SK-N-SH treated with all-trans-retinoic acid at 6 μM for 48 hours (cell line): ENCODE results near the gene BEGAIN.
A peak's percentile ranks its signal among the peaks of the same experiment; 100 is the strongest.

Experiments used
- ATAC-seq: fragments of 200-7000 bp; cut with Tn5 transposase; 3 replicates; pipeline ENCODE4 v1.9.1; 2020; ENCODE audit warnings: mild to moderate bottlenecking, moderate library complexity
- ARNTL ChIP-seq: fragments of 450-650 bp; formaldehyde crosslinking; IDR thresholded peaks from 2 replicates; pipeline ENCODE4 v1.5.0; 2020; ENCODE audit warnings: low read depth, mild to moderate bottlenecking, moderate library complexity, borderline replicate concordance
- BACH2 ChIP-seq: fragments of 250-450 bp; sonication (Bioruptor Pico); IDR thresholded peaks from 2 replicates; pipeline ENCODE4 v1.9.0; 2021; ENCODE audit warnings: mild to moderate bottlenecking, borderline replicate concordance
- CSDC2 ChIP-seq: fragments of 250-450 bp; sonication (Bioruptor Pico); IDR thresholded peaks from 2 replicates; pipeline ENCODE4 v1.5.0; 2020; ENCODE audit warnings: mild to moderate bottlenecking, moderate library complexity
- CSRNP3 ChIP-seq: fragments of 250-450 bp; sonication (Bioruptor Pico); IDR thresholded peaks from 2 replicates; pipeline ENCODE4 v1.5.1; 2021; ENCODE audit warnings: mild to moderate bottlenecking, moderate library complexity
- ESRRG ChIP-seq: fragments of 250-450 bp; sonication (Bioruptor Pico); IDR thresholded peaks from 2 replicates; pipeline ENCODE4 v1.6.1; 2021; ENCODE audit warnings: mild to moderate bottlenecking
- GLIS3 ChIP-seq: fragments of 250-450 bp; sonication (Bioruptor Pico); IDR thresholded peaks from 2 replicates; pipeline ENCODE4 v1.5.0; 2020; ENCODE audit warnings: mild to moderate bottlenecking, moderate library complexity
- ISL1 ChIP-seq: fragments of 250-450 bp; sonication (Bioruptor Pico); IDR thresholded peaks from 2 replicates; pipeline ENCODE4 v2.1.2; 2022; ENCODE audit warnings: mild to moderate bottlenecking, moderate library complexity
- OSR1 ChIP-seq: fragments of 250-450 bp; sonication (Bioruptor Pico); IDR thresholded peaks from 2 replicates; pipeline ENCODE4 v1.8.0; 2022; ENCODE audit warnings: moderate library complexity, mild to moderate bottlenecking, inconsistent platforms
- RARB ChIP-seq: fragments of 250-450 bp; sonication (Bioruptor Pico); IDR thresholded peaks from 2 replicates; pipeline ENCODE4 v1.8.0; 2021; ENCODE audit warnings: mild to moderate bottlenecking, moderate library complexity
- TCF4 ChIP-seq: fragments of 250-450 bp; sonication (Bioruptor Pico); IDR thresholded peaks from 2 replicates; pipeline ENCODE4 v1.8.0; 2021; ENCODE audit warnings: mild to moderate bottlenecking, moderate library complexity, borderline replicate concordance
- TOX ChIP-seq: fragments of 250-450 bp; sonication (Bioruptor Pico); IDR thresholded peaks from 2 replicates; pipeline ENCODE4 v1.8.0; 2021; ENCODE audit warnings: mild to moderate bottlenecking, moderate library complexity, borderline replicate concordance
- ZC3H10 ChIP-seq: fragments of 250-450 bp; sonication (Bioruptor Pico); IDR thresholded peaks from 2 replicates; pipeline ENCODE4 v1.5.1; 2021; ENCODE audit warnings: mild to moderate bottlenecking, moderate library complexity
- ZFP3 ChIP-seq: fragments of 250-450 bp; sonication (Bioruptor Pico); IDR thresholded peaks from 2 replicates; pipeline ENCODE4 v1.5.0; 2020; ENCODE audit warnings: mild to moderate bottlenecking, moderate library complexity
- ZFP30 ChIP-seq: fragments of 450-650 bp; formaldehyde crosslinking; IDR thresholded peaks from 2 replicates; pipeline ENCODE4 v1.5.0; 2022; ENCODE audit warnings: mild to moderate bottlenecking, moderate library complexity
- ZNF565 ChIP-seq: fragments of 450-650 bp; formaldehyde crosslinking; conservative IDR thresholded peaks from 2 replicates; pipeline ENCODE4 v1.5.0; 2020; ENCODE audit warnings: low read depth, mild to moderate bottlenecking, moderate library complexity
- ZNF70 ChIP-seq: fragments of 450-650 bp; formaldehyde crosslinking; IDR thresholded peaks from 2 replicates; pipeline ENCODE4 v1.5.0; 2020; ENCODE audit warnings: mild to moderate bottlenecking, moderate library complexity
- ZNF8 ChIP-seq: fragments of 450-650 bp; formaldehyde crosslinking; IDR thresholded peaks from 2 replicates; pipeline ENCODE4 v1.5.0; 2020; ENCODE audit warnings: mild to moderate bottlenecking, moderate library complexity
- TF ChIP-seq, protein P1 (sequence below): fragments of 250-450 bp; sonication (Bioruptor Pico); IDR thresholded peaks from 2 replicates; pipeline ENCODE4 v1.8.0; 2021; ENCODE audit warnings: low read depth, mild to moderate bottlenecking, moderate library complexity, borderline replicate concordance
- TF ChIP-seq, protein P2 (sequence below): fragments of 250-450 bp; sonication (Bioruptor Pico); IDR thresholded peaks from 2 replicates; pipeline ENCODE4 v1.5.0; 2020; ENCODE audit warnings: mild to moderate bottlenecking, moderate library complexity
- TF ChIP-seq, protein P3 (sequence below): fragments of 250-450 bp; sonication (Bioruptor Pico); IDR thresholded peaks from 2 replicates; pipeline ENCODE4 v1.8.0; 2020; ENCODE audit warnings: mild to moderate bottlenecking, moderate library complexity, borderline replicate concordance

The BEGAIN gene

GRCh38 chr14:100574642-100575031, 12.6 kb downstream of the BEGAIN start:
- no peak for TF ChIP-seq OSR1 (CRISPR knock-in tag)
- no peak for TF ChIP-seq TOX
- no peak for TF ChIP-seq CSRNP3
- no peak for TF ChIP-seq ZNF565 (CRISPR knock-in tag)
- TF ChIP-seq ZFP3 (CRISPR knock-in tag) = no peak
- TF ChIP-seq ZFP30 (CRISPR knock-in tag) = no peak
- no peak for TF ChIP-seq BACH2 (CRISPR knock-in tag)
- no peak for TF ChIP-seq GLIS3
- TF ChIP-seq TCF4 (CRISPR knock-in tag) = no peak
- no peak for TF ChIP-seq ISL1
- no peak for TF ChIP-seq ZC3H10 (CRISPR knock-in tag)
- TF ChIP-seq, protein P1, sequence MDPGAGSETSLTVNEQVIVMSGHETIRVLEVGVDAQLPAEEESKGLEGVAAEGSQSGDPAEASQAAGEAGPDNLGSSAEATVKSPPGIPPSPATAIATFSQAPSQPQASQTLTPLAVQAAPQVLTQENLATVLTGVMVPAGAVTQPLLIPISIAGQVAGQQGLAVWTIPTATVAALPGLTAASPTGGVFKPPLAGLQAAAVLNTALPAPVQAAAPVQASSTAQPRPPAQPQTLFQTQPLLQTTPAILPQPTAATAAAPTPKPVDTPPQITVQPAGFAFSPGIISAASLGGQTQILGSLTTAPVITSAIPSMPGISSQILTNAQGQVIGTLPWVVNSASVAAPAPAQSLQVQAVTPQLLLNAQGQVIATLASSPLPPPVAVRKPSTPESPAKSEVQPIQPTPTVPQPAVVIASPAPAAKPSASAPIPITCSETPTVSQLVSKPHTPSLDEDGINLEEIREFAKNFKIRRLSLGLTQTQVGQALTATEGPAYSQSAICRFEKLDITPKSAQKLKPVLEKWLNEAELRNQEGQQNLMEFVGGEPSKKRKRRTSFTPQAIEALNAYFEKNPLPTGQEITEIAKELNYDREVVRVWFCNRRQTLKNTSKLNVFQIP (CRISPR knock-in tag) = no peak
- TF ChIP-seq ZNF70 (CRISPR knock-in tag) = no peak
- no peak for TF ChIP-seq ESRRG (CRISPR knock-in tag)
- TF ChIP-seq, protein P2, sequence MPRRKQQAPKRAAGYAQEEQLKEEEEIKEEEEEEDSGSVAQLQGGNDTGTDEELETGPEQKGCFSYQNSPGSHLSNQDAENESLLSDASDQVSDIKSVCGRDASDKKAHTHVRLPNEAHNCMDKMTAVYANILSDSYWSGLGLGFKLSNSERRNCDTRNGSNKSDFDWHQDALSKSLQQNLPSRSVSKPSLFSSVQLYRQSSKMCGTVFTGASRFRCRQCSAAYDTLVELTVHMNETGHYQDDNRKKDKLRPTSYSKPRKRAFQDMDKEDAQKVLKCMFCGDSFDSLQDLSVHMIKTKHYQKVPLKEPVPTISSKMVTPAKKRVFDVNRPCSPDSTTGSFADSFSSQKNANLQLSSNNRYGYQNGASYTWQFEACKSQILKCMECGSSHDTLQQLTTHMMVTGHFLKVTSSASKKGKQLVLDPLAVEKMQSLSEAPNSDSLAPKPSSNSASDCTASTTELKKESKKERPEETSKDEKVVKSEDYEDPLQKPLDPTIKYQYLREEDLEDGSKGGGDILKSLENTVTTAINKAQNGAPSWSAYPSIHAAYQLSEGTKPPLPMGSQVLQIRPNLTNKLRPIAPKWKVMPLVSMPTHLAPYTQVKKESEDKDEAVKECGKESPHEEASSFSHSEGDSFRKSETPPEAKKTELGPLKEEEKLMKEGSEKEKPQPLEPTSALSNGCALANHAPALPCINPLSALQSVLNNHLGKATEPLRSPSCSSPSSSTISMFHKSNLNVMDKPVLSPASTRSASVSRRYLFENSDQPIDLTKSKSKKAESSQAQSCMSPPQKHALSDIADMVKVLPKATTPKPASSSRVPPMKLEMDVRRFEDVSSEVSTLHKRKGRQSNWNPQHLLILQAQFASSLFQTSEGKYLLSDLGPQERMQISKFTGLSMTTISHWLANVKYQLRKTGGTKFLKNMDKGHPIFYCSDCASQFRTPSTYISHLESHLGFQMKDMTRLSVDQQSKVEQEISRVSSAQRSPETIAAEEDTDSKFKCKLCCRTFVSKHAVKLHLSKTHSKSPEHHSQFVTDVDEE (CRISPR knock-in tag) = no peak

GRCh38 chr14:100573757-100574641, 13.2 kb downstream of the BEGAIN start:
- no peak for ATAC-seq
- TF ChIP-seq ZNF70 (CRISPR knock-in tag) = peak; percentile 53; the same call in 1 of the 2 replicates
- TF ChIP-seq ZNF8 (CRISPR knock-in tag) = no peak

More at GRCh38 chr14:100574642-100575031, 12.6 kb downstream of the BEGAIN start:
- ATAC-seq = no peak

- ATAC-seq = no peak
- TF ChIP-seq OSR1 (CRISPR knock-in tag) = no peak
- TF ChIP-seq, protein P1 (CRISPR knock-in tag) = no peak
These were observed 14.0 kb downstream of the BEGAIN start for GRCh38 chr14:100573002-100573756.

DNA sequence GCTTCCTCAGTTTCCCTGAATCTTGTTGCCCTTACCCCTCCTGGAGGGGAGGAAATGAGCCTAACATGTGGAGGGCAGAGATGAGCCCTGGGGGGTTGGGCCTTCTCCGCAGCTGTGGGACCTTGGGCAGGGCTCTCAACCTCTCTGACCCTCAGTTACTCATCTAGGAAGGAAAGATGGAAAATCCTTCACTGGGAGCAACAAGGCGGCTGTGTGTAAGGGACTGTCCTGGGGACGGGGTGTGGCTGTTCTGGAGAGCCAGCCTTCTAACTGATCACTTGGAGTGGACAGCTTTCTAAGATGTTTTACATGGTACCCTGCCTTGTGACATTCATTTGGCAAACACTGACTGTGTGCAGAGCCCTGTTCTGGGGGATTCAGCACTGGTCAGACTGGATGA, 14.7 kb downstream of the BEGAIN start:
- ATAC-seq = no peak
- no peak for TF ChIP-seq ZNF70 (CRISPR knock-in tag)
- TF ChIP-seq ZNF8 (CRISPR knock-in tag) = no peak
- no peak for TF ChIP-seq ISL1
- TF ChIP-seq, protein P3, sequence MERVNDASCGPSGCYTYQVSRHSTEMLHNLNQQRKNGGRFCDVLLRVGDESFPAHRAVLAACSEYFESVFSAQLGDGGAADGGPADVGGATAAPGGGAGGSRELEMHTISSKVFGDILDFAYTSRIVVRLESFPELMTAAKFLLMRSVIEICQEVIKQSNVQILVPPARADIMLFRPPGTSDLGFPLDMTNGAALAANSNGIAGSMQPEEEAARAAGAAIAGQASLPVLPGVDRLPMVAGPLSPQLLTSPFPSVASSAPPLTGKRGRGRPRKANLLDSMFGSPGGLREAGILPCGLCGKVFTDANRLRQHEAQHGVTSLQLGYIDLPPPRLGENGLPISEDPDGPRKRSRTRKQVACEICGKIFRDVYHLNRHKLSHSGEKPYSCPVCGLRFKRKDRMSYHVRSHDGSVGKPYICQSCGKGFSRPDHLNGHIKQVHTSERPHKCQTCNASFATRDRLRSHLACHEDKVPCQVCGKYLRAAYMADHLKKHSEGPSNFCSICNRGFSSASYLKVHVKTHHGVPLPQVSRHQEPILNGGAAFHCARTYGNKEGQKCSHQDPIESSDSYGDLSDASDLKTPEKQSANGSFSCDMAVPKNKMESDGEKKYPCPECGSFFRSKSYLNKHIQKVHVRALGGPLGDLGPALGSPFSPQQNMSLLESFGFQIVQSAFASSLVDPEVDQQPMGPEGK (CRISPR knock-in tag) = no peak
- no peak for TF ChIP-seq TCF4 (CRISPR knock-in tag)
- no peak for TF ChIP-seq ZC3H10 (CRISPR knock-in tag)
- no peak for TF ChIP-seq ARNTL (CRISPR knock-in tag)
- TF ChIP-seq BACH2 (CRISPR knock-in tag) = no peak
- TF ChIP-seq RARB (CRISPR knock-in tag) = no peak
- no peak for TF ChIP-seq CSDC2 (CRISPR knock-in tag)
- TF ChIP-seq ESRRG (CRISPR knock-in tag) = no peak
- TF ChIP-seq ZNF565 (CRISPR knock-in tag) = no peak
- TF ChIP-seq, protein P2 (CRISPR knock-in tag) = no peak
- TF ChIP-seq TOX = no peak
